HG03196 (cell line): Measurements from ENCODE around the gene NUAK2.
"Not testable (repeated sequence)": the region's sequence is repeated elsewhere in the genome, so short reads cannot be mapped to it uniquely, and the experiment has no call there.

Source experiments
- ATAC-seq: cut with Tn5 transposase; IDR thresholded peaks from one replicate; pipeline ENCODE4 v1.9.1; 2021; ENCODE audit not compliant: unreplicated experiment

The NUAK2 gene

GRCh38 chr1:205321162-205321958, at the start of gene NUAK2:
Gene NUAK2 (minus strand): TSS chr1:205321745. CDS start chr1:205321628, 117 bp downstream.
- no peak for ATAC-seq

- no peak for ATAC-seq
Observed at GRCh38 chr1:205370780-205371179, 49.2 kb upstream of the NUAK2 start.

- ATAC-seq: no peak
Observed at GRCh38 chr1:205369701-205370123, 48.2 kb upstream of the NUAK2 start.

GRCh38 chr1:205368478-205368877, 46.9 kb upstream of the NUAK2 start:
- no peak for ATAC-seq

- ATAC-seq: no peak
Observed at GRCh38 chr1:205365945-205366463, 44.5 kb upstream of the NUAK2 start.

GRCh38 chr1:205365086-205365485, 43.5 kb upstream of the NUAK2 start:
- not testable (repeated sequence) for ATAC-seq

GRCh38 chr1:205360891-205361290, 39.3 kb upstream of the NUAK2 start:
- ATAC-seq: no peak

- no peak for ATAC-seq
Observed at GRCh38 chr1:205359771-205360565, 38.4 kb upstream of the NUAK2 start.

GRCh38 chr1:205358579-205358978, 37.0 kb upstream of the NUAK2 start:
- ATAC-seq: no peak

- no peak for ATAC-seq
Observed at GRCh38 chr1:205357567-205357966, 36.0 kb upstream of the NUAK2 start.

GRCh38 chr1:205356440-205357139, 35.0 kb upstream of the NUAK2 start, which contains the start of gene KLHDC8A:
Gene KLHDC8A (minus strand): TSS chr1:205356922. CDS start chr1:205343604, 13,318 bp downstream.
- no peak for ATAC-seq

GRCh38 chr1:205355075-205355453, 33.5 kb upstream of the NUAK2 start:
- ATAC-seq: no peak

- ATAC-seq: no peak
Observed at GRCh38 chr1:205354259-205355074, 32.9 kb upstream of the NUAK2 start.

- ATAC-seq: no peak
Observed at GRCh38 chr1:205353612-205354011, 32.1 kb upstream of the NUAK2 start.

GRCh38 chr1:205353191-205353590, 31.6 kb upstream of the NUAK2 start:
- no peak for ATAC-seq

GRCh38 chr1:205351984-205352713, 30.6 kb upstream of the NUAK2 start:
- no peak for ATAC-seq

- ATAC-seq: no peak
Observed at GRCh38 chr1:205350691-205351141, 29.2 kb upstream of the NUAK2 start.

- no peak for ATAC-seq
Observed at GRCh38 chr1:205350124-205350523, 28.6 kb upstream of the NUAK2 start.
